Body of pancreas (tissue), 4 donors: Measurements from ENCODE around the gene UCK2.

Experiments
- CTCF ChIP-seq, 7 experiments: fragments of 450-650 bp in 4 of 7; fragments of 200-600 bp in 3 of 7; sonication (generic) in 3 of 7; IDR thresholded peaks; one replicate each; pipeline ENCODE4 v1.5.1; 2016 to 2019; ENCODE audit warnings: antibody characterized with exemption in 7 of 7
- POLR2A ChIP-seq, 3 donors: fragments of 450-650 bp; IDR thresholded peaks; one replicate each; pipeline ENCODE4 v1.6.1; 2016; ENCODE audit warnings: antibody characterized with exemption in 3 of 3, mild to moderate bottlenecking in 2 of 3

DNA sequence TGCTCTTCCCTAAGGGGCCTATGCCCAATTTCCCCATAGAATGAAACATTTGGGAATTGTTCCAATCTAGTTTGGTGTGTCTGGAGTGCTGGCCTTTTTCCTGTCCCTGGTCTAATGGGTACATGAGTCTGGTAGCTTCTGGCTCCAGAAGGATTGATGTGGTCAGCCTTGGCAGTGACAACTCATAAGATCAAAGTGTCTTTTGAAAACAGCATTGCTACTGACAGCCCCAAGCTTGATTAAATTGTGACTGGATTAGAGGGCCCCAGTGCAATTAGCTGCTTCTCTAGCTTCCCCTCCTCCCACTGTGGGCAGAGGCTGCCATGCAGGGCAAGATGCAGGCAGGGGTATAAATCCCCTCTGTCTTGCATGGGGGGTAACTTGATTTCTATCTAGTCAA is 130.9 kb downstream of the UCK2 start:
- TF ChIP-seq CTCF (IDR thresholded peaks at IDR 0.05) (no peak), POLR2A (IDR thresholded peaks at IDR 0.05) (no peak)
